Hypothalamus (tissue), 51 donors: ENCODE measurements around the gene GCNT1.
"Not testable (repeated sequence)": the region's sequence is repeated elsewhere in the genome, so short reads cannot be mapped to it uniquely, and the experiment has no call there.

Experiments used
- DNase-seq, 51 donors: peaks; one replicate each; lab custom pipeline; 2025; lab: John Stamatoyannopoulos, UW

GCNT1 gene

DNA sequence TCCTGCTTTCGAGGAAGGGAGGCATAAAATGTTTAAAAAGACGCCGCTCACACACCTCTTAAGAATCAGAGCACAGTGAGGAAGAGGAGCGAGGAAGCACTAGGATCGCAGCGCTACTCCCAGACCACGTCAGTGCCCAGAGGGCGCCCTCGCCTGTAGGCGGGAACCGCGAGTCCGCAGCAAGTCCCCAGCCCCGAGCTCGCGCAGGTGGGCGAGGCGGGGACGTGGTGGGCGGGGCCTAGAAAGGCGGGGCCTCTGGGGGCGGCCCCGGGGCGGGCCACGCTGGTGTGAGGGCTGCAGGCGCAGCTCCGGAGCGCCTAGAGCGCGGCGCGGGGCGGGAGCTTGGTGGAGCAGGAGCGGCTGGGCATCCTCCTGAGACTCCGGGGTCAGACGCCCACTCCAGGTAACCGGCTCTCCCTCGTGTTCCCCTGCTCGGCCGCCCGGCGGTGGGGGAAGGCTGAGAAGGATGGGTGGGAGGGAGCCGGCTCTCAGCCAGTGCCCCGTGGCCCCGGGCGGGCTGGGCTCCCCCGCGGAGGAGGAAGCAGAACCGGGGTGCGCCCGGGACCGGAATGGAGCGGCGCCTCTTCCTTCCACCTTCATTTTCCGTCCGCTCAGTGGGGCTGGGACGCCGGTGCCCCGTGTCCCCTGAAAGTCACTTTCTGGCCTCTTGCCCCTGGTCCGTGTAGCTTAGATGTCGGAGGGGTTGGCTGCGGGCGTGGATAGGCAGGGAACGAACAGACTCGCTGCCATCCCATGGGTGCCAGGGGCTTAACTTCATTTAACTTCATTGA, at the start of gene GCNT1:
Gene GCNT1 (plus strand): TSS at position 280 of the 791 bp plus-strand sequence. CDS start 43,200 bp downstream, outside the sequence.
- peak in 36 of 51 donors; percentile 1 to 66 (median 25) for DNase-seq

DNA sequence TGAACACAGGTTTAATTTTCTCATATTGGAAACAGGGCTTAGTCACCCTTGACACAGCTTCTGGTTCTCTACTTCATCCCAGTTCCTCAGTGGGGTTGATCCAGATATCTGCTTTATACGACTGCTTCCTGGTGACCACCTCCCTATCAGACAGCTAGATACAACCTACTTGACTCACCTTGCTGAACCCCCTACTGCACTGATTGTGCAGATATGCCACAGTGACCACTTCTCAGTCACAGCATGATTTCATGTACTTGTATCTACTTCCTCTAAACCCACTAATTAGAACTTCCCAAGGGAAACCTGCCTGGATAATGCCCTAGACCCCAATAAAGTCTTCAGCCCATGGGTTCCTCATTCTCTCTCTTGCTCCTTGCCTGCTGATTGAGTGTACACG, 46.3 kb upstream of the GCNT1 start:
- DNase-seq: no peak

DNA sequence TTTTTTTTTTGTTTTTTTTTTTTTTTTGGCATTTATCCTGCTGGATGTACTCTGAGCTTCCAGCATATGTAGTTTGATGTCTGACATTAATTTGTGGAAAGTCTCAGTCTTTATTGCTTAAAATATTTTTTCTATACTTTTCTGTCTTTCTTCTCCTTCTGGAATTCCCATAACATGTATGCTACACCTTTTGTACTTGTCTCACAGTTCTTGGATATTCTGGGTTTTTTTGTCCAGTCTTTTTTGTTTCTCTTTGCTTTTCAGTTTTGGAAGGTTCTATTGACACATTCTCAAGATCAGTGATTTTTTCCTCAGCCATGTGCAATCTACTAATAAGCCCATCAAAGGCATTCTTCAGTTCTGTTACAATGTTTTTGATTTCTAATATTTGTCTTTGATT, 45.3 kb upstream of the GCNT1 start:
- no peak for DNase-seq

DNA sequence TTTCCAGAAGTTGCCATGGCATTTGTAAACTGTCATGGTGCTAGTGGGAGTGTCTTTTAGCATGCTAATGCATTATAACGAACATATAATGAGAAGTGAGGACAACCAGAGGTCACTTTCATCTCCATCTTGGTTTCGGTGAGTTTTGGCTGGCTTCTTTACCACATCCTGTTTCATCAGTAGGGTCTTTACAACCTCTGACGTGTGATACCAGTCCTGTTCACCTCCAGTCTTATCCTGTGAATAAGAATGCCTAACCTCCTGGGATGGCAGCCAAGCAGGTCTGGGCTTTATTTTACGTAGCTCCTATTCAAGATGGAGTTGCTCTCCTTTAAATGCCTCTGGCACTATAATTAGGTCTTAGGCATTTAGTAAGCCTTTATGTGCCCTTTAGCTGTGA, 44.3 kb upstream of the GCNT1 start:
- DNase-seq: no peak

DNA sequence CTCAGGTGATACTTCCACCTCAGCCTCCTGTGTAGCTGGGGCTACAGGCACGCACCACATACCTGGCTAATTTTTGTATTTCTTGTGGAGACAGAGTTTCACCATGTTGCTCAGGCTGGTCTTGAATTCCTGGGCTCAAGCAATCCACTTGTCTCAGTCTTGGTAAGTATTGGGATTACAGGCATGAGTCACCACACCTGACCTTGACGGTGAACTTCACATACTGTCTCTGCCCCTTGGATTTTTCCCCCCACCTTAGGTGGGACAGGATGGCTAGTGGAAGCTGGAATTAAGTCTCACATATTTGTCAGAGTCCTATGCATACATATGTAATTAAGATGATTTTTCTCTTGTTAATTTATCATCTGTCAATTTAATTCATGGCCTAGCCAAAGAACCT, 43.8 kb upstream of the GCNT1 start:
- no peak for DNase-seq

GRCh38 chr9:76415731-76416130, 43.3 kb upstream of the GCNT1 start:
- DNase-seq: no peak

DNA sequence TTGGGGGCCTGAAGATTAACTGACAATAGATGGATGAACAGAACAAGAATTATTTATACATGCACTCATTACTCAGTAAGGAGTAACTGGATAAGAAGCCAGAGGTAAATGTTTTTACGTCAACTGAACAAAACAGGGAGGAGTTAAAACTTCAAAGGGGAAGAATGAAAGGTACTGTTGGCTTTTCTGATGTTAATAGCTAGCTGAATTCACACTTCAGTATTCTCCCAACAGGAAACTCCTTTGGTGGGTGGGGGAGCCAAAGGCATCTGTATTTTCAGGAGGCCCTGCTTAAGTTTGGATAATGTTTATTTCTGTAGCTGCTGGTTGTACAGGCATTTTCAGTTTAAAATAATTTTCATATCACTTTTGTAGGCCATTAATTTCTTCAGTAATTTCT, 41.6 kb upstream of the GCNT1 start:
- no peak for DNase-seq

DNA sequence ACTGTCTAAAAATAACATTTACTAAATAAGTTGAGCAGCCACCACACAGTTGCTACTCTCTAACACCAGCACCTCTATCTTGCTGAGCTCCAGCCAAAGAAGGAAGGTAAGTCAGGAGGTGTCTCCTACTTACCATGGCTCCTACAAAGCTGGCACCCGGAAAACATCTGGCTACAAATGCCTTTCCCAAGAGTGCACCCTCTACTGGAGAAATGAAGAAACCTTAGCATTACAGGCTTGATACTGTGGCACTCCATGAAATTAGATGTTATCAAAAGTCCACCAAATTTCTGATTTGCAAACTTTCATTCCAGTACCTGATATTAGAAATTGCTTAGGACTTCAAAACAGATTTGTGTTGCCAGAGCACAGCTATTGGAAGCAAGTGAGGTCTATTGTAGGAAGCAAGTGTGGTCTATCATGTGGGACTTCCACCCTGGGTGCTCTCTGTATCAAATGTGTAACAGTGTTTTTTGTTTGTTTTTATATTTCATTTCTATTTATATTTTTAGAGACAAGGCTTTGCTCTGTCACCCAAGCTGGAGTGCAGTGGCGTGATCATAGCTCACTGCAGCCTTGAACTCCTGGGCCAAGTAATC, 39.1 kb upstream of the GCNT1 start:
- no peak for DNase-seq

DNA sequence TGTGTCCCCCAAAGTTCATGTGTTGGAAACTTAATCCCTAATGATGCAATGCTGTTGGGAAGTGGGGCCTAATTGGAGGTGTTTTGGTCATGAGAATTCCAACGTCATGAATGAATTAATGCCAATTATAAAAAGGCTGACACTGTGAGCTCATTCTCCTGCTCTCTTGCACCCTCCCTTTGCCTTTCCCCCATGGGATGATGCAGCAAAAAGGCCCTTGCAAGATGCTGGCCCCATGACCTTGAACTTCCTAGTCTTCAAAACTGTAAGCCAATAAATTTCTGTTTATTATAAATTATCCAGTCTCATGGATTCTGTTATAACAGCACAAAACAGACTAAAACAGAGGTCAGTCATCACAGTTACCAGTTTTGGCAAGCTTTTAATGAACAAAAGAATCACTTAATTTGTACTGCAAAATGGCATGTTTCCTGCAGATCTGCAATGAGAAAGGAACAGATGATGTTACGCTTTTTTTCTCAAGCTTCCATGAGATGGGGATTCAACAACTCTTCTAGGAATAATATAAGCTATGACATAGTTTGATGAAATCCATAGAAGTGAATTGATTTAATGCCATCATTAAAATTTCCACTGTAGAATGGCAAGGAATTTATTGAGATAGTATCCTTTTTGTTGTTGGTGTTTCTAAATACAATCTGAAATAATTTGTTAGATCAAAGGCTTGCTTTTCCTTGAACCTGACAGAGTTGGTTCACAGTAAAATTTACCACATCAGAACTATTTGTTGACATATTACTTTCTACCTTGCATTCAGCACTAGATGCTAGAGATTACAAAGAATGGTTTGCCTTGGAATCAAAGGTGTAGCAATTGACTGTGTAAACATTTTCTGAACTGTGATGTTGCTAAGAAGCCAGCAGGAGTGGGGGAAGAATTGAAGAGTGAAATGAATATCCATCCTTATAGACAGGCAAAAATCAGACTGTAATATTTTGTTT, 35.5 kb upstream of the GCNT1 start:
- DNase-seq: no peak

GRCh38 chr9:76424491-76424890, 34.5 kb upstream of the GCNT1 start:
- no peak for DNase-seq

- no peak for DNase-seq
These were observed 33.1 kb upstream of the GCNT1 start for GRCh38 chr9:76425677-76426453.

- DNase-seq: no peak
These were observed 32.1 kb upstream of the GCNT1 start for GRCh38 chr9:76426807-76427419.

GRCh38 chr9:76431601-76432000, 27.4 kb upstream of the GCNT1 start:
- DNase-seq: no peak

GRCh38 chr9:76433406-76433805, 25.6 kb upstream of the GCNT1 start:
- no peak for DNase-seq

DNA sequence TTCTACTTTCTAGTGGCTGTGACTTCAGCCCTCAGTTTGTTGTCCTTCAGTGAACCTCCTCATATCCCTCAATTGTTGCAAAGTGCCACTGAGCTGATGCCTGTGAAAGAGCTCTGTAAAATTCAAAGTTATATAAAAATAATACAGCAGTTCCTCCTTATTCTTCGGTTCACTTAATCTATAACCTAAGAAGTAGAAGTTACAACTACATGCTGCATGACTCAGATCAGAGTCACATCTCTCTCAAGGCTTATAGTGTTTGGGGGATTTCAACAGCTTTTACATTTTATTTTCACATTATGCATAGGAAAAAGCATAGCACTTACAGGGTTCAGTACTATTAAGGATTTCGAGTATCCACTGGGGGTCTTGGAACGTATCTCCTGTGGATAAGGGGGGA, 25.1 kb upstream of the GCNT1 start:
- no peak for DNase-seq

DNA sequence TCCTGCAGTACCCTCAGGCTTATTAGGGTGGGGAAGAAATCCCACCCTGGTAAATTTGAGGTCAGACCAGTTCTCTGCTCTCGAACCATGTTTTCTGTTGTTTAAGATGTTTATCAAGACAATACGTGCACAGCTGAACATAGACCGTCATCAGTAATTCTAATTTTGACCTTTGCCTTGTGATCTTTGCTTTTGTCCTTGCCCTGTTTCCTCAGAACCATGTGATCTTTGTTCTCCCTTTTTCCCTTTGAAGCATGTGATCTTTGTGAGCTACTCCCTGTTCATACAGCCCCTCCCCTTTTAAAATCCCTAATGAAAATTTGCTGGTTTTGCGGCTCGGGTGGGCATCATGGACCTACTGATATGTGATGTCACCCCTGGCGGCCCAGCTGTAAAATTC, 24.1 kb upstream of the GCNT1 start:
- DNase-seq: not testable (repeated sequence)

DNA sequence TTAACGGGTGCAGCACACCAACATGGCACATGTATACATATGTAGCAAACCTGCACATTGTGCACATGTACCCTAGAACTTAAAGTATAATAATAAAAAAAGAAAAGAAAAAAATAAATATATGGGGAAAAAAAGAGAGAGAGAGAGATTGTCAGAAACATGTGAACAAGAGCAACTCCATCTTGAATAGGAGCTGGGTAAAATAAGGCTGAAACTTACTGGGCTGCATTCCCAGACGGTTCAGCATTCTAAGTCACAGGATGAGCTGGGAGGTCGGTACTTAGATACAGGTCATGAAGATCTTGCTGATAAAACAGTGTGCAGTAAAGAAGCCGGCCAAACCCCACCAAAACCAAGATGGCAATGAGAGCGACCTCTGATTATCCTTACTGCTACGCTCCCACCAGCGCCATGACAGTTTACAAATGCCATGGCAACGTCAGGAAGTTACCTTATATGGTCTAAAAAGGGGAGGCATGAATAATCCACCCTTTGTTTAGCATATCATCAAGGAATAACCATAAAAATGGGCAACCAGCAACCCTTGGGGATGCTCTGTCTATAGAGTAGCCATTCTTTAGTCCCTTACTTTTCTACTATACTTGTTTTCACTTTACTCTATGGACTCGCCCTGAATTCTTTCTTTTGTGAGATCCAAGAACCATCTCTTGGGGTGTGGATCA, 21.8 kb upstream of the GCNT1 start:
- DNase-seq: not testable (repeated sequence)

DNA sequence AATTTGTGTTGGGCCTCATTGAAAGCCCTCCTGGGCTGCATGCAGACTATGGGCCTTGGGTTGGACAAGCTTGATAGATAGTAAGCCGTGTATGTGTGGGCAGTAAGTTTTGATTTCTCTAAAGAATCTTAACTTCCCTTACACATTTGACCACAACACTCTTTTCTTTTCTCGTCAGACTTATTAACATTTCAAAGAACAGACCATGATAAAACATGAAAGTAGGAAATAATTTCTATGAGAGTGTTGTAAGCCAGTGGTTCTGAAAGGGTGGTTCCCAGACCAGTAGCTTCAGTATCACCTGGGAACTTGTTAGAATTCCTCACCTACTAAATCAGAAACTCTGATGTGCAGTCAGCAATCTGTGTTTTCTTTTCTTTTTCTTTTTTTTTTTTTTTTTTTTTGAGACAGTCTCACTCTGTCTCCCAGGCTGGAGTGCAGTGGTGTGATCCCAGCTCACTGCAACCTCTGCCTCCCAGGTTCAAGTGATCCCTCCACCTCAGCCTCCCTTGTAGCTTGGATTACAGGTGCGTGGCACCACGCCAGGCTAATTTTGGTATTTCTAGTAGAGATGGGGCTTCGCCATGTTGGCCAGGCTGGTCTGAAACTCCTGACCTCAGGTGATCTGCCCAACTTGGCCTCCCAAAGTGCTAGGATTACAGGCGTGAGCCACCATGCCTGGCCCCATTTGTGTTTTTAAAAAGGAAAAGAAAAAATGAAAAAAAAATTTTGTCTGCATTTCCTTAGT, 20.0 kb upstream of the GCNT1 start:
- DNase-seq: no peak
